Measurements from ENCODE around the gene ISOC1.

DNA sequence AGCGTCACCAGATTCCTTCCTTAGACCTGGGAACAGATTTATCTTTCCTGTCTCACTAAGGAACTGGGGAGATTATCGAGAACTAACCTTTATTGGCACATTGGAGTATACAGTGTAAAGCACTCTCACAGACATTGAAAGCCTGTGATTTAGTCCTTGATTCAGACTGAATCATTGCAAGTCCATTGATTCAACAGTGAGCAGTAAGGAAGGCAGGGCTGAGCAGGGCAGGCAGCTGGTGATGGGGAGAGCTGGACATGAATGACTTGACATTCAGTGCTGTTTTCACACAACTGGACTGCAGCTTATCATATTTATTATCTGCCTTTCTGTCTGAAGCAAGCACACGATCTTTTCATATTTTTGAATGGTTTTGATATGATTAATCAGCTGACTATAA lies 16.2 kb downstream of the ISOC1 start:
- TF ChIP-seq POLR2AphosphoS5 (IDR thresholded peaks at IDR 0.05; ENCODE audit: low read depth, low read length) (no peak), TAF1 (IDR thresholded peaks at IDR 0.05; ENCODE audit: borderline replicate concordance, low read depth, low read length) (no peak)
